Activated CD4-positive, alpha-beta T cell treated with anti-CD3 and anti-CD28 coated beads for 1 hour (primary cell): ENCODE measurements around the gene CLEC18B.
"Not testable (repeated sequence)": the region's sequence is repeated elsewhere in the genome, so short reads cannot be mapped to it uniquely, and the experiment has no call there.

Experiments
- DNase-seq: peaks from one replicate; pipeline ENCODE4 v3.0.0-alpha.2; 2020

CLEC18B gene

DNA sequence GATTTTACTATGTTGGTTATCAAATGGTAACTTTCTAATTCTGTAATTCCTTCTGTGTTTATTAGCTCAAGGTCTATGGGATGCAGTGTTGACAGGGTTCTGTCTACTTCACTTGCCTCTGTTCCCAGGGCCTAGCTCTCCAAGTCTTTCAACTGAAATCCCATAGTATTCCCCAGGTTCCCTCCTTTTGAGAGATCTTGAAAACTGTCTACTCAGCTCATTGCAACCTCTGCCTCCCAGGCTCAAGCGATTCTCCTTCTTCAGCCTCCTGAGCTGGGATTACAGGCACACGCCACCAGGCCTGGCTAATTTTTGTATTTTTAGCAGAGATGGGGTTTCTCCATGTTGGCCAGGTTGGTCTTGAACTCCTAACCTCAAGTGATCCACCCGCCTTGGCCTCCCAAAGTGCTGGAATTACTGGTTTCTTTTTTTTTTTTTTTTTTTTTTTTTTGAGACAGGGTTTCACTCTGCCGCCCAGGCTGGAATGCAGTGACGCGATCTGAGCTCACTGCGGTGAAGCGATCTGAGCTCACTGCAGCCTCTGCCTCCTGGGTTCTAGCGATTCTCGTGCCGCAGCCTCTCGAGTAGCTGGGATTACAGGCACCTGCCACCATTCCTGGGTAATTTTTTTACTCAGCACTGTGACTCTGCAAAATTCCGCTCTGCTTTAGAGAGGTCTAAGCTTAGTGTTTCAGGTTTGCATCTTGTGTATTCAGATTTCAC, 22.5 kb upstream of the CLEC18B start:
- not testable (repeated sequence) for DNase-seq

DNA sequence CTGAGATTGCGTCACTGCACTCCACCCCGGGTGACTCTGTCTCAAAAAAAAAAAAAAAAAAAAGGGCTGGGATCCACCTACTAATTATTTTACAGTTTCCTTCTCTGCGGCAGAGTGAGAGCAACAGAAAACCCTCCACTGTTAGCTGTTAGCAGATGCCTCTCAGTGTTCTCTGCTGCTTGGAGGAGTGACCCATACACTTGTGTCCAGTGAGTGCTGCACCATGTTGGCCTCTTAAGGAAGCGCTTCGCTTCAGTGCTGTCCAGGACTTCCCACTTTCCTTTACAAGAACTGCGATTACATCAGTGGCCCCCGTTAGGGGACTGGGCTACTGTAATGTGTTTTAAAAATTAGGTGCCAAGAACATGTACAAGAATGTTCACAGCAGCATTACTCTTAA, 18.4 kb upstream of the CLEC18B start:
- DNase-seq: no peak

DNA sequence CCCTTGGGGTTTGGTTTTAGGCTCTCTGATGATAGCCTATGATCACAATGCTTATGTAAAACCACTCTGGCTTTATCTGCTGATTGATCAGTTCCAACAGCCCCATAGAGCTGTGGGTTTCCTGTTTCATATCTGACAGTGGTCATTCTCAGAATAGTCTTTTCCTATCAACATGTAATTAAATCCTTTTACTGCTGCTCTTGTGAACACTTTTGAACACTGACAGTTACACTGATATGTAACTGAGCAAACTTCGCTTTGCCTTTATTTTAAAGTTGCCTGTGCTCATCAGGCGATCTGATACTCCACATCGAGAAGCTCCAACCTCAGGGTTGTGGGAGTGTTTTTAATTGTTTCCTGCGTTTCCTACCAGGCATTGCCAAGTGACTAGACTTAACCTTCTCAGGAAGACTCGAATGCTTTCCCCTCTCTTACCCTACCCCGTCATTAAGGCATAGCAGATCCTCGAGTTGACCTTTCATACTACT, 17.3 kb upstream of the CLEC18B start:
- no peak for DNase-seq

DNA sequence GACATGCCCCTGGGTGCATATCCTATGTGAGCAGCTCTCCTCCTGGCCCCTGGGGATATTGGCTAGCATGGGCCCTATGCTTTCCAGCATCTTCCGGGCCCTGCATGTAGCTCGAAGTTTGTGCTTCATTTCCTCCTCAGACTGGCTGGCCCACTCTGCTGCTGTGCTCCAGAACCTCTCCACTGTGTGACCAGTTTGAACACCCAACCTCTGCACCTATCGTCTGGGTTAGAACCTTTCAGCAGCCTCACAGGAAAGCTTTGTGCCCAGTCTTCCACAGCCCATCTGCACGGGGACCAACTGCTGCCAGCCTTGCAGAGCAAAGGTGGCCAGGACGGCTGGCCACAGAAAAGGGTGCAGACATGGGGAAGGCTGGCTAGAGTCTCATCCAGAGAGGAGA, 10.2 kb upstream of the CLEC18B start:
- DNase-seq: no peak

DNA sequence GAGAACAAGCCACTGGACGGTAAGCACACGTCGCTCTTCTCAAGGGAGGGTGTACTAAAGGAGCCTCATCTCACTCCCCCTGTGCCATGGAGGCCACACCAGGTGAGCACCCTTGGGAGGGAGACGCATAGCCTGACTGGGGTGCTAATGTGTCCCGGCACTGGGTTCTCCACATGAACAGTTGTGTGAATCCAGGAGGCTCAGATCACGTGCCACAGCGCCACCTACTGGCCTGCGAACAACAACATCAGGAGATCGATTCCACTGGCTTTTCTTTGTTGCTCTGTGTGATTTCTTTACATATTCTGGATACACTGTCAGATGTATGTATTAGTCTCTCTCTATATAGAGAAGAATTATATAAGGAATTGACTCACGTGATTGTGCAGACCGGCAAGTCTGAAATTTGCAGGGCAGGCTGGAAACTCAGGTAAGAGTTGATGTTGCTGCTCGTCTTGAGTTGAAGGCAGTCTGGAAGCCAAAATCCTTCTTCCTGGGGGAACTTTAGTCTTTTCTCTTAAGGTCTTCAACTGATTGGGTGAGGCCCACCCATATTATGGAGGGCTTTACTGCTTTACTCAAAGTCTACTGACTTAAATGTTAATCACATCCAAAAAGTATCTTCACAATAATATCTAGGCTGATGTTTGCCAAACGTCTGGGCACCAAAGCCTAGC, 8.9 kb upstream of the CLEC18B start:
- peak; percentile 36 for DNase-seq

DNA sequence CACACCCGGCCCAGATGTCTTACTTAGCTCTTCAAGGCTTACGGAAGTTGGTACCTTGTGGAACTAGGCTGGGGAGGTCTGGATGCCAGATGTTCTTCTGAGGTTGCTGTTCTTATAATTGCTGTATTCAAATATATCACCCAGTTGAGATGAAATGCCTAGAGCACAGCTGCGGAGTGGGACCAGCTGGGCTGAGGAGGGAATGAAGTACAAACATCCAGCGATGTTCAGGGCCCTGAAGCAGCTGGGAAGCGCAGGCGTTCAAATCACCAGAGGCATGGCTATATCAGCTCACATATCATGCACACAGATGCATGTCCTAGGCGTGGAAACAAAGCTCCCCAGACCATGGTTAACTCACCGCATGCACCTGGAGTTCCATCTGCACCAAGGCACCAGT, 7.2 kb upstream of the CLEC18B start:
- DNase-seq: not testable (repeated sequence)

DNA sequence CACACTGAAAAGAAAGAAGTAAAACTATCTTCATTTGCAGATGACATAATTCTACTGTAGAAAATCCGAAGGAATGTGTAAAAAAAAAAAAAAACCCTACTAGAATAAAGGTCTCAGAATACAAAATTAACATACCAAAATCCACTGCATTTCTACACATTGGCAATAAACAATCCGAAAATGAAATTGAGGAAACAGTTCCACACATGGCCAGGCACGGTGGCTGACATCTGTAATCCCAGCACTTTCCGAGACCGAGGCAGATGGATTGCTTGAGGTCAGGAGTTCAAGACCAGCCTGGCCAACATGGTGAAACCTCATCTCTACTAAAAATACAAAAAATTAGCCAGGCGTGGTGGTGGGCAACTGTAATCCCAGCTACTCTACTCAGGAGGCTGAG, 4.5 kb upstream of the CLEC18B start:
- not testable (repeated sequence) for DNase-seq

DNA sequence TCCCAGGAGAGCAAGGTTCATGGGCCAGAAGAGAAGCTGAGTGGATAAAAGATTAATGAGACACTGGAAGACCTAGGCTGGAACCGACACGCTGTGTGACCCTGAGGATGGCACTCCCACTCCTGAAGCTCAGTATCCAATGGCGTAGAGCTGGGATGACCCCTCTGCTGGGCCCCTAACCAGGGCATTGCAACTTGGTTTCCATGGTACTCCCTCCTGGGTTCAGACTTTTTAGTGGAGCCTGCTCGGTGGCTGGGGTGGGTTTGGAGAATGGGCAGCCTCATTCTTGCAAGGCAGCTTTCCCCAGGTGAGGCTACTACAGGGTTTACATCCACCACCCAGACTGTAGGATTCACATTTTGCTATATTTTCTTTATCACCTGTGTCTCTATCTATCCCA, 2.4 kb upstream of the CLEC18B start:
- DNase-seq: not testable (repeated sequence)

DNA sequence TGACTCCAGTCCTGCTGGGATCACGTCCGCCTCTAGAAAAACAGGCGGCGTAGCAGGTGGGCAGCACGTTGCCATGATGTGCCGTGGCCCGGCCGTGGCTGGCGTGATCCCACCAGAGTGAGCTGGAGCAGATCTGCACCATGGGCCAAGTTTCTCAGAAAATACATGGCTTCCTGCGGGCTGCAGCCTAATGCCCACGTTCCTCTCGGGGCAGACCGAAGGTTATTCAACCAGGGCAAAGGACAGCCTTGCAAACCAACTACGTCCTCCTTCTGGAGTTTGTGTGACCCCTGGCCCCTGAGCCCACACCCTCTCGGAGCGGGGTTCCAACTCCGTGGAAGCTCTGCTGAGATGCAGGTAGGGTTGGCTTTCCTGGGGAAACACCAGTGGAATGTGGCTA, 808 bp upstream of the CLEC18B start:
- not testable (repeated sequence) for DNase-seq

DNA sequence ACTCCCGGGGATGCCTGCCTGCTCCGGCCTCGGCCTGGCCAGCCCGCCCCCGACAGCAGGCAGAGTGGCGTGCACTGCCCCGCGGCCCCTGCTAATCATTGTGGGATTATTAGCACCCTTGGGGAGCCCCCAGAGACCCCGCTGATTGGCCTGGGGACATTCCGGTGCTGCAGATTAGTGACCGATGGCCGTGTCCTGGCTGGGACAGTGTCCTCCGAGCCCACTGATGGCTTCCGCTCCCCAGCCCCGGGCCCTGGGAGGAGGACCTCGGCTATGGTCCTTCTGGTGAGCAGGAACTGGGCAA, 156 bp upstream of the CLEC18B start:
- DNase-seq: not testable (repeated sequence)

DNA sequence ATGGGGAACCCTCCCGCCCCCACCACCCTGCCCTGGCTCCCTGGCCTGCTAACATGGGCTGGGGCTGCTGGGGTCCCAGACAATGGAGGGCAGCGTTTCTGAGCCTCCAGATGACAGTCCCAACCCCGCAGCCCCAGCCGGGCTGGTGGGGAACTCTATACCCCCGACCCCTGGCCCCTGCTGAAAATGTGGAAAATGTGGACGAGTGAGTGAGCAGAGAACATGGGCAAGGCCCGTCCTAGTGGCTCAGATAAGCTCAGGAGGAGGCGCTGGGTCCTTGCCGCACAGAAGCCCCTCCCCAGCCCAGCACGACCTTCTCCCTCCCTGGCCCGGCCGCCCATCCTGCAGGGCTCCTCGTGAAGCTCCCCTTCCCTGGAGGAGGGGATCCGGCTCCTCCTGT, 1.5 kb downstream of the CLEC18B start:
- DNase-seq: not testable (repeated sequence)

DNA sequence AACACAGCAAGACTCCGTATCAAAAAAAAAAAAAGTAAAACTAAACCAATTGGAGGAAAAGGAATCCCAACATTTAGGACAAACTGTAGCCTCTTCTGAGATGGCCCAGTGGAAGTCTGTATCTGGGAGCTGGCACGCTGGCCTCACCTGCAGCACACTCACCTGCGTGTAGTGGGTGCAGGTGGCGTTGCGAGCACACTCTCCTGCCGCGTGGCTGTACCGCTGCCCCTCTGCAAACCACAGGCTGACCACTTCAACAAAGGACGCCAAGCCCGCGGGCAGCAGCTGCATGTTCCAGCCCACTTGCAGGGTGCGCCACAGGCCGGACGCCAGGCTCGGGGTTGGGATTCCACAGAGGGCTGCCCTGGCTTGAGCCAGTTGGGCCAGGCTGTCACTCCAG, 3.4 kb downstream of the CLEC18B start:
- not testable (repeated sequence) for DNase-seq

DNA sequence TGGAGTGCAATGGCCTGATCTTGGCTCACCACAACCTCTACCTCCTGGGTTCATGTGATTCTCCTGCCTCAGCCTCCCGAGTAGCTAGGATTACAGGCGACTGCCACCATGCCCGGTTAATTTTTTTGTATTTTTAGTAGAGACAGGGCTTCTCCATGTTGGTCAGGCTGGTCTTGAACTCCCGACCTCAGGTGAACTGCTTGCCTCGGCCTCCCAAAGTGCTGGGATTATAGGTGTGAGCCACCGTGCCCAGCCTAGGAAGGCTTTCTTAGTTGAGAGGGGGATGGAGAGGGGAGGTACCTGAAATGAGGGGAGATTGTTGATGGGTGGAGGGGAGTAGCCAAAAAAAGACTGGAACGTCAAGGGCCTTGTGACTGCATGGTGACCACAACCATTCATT, 7.4 kb downstream of the CLEC18B start:
- DNase-seq: not testable (repeated sequence)

DNA sequence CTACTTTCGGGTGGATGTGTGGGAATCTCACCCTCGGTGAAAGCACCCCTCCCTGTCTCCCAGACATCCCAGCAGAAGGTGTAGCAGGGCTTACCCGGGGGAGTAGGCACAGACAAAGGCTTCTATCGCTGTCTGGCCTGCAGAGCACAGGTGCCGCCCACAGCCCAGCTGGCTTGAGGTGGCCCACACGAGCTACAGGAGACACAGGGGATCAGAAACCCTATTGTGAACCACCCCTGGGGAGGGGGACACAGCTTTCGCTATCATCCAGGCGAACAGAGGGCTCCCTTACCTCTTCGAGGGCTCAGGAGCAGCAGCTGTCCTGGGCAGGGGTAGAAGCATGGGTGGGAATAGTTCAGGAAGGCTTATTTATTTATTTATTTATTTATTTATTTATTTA, 7.8 kb downstream of the CLEC18B start:
- not testable (repeated sequence) for DNase-seq

DNA sequence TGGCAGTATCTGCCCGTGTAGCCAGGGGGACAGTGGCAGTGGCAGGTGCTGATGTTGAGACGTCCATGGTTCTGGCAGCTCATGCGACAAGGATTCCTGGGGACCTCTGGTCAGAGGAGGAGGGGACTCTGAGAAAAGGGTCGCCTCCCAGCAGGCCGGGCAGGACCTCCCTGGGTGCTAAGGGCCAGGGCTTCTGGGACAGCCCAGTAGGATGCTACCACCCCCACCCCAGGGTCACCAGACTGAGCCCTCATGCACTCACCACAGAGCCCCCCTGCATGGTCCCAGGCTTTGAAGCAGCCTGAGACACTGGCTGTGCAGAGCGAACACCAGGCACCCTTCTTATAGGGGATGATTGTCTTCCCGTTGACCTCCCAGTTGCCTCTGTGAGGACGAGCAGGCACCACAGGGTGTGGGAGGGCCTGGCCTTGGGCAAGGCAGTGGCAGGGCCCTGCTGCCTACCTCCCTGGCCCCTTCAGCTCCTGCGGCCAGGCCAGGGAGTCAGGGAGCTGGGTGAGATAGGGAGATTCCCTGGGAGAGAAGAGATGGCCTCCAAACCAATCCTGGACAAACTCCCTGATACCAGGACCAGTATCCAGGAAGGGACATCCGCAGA, 8.4 kb downstream of the CLEC18B start:
- DNase-seq: not testable (repeated sequence)

DNA sequence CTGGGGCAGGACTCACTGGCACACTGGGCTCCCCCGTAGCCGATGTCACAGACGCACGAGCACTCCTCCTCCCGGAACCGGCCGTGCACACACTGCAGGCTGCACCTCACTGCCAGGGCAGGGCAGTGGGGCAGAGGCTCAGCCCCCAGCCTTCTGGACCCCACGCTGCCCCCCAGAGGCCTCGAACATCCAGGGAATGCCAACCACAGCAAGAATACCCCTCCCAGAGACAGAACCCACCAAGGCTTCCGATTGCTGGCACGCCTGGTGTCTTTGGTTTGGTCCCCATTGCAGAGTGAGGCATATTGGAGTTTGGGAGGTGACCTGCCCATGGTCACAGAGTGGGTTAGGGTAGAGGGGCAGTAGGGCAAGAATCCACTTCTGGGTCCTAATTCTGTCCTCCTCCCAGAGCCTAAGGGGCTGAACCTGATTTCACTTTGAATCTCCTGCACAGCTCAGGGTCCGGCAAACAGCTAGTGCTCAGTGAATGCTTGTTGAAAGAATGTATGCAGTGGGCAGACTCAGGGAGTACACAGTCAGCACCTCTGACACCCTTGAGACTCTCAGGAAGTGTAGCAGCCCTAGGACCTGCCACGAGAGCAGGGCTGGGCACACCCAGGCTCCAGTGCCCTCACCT, 9.0 kb downstream of the CLEC18B start:
- DNase-seq: not testable (repeated sequence)

DNA sequence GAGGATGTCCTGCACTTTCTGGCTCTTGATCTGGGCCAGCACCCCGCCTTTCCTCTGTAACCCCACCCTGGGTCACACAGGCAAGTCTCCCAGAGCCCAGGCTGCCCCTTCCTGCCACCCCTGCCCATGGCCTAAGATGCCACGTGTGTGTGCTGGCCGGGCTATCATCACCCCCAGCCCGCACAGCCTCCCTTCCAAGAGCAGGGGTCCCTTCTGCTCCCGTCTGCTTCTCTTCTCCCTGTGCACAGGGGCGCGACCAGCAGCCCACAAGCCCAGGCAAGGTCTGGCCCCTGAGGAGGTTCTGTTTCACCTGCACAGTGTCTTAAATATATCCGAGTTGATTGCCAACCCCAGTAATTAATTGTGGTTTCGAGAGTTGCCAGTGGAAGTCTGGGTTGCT, 10.3 kb downstream of the CLEC18B start:
- DNase-seq: not testable (repeated sequence)

DNA sequence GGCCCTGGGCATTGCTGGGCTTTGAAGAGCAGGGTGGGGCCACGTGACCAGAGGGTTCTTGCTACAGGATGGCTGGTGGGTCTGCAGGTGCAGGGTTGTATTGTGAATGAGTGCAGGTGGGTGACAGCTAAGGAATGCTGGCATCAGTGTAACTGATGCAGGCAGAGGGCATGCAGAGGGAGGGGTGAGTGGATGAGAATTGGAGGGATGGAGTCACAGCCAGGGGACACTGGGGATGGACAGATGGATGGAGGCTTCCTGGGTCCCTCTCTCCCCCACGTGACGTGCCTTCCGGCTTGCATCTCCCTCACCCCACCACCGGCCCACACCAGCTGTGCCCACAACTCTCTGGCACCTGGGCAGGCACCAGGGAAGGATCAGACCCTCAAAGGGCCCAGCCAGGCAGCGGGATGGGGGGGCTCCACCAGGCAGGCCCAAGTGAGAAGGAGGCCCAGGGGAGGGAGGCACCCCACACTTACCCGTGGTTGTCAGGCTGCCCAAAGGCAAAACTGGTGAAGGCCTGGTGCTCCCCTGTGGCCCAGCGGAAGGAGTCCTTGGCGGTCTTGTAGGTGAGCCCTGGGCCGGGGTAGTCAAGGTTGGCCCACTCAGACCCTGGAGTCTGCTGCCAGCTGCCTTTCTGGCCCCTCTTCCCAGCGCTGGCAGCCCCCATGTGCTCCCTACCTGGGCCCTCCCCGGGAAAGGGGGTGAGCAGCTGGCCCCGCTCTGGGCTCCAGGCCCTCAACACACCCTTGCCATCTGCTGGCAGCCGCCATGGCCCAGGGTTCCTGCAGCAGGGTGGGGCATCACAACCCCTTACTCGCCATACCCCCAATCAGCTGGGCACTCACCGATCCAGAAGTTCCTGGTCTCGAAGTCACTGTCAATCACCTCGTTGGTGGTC, 11.0 kb downstream of the CLEC18B start:
- DNase-seq: not testable (repeated sequence)

DNA sequence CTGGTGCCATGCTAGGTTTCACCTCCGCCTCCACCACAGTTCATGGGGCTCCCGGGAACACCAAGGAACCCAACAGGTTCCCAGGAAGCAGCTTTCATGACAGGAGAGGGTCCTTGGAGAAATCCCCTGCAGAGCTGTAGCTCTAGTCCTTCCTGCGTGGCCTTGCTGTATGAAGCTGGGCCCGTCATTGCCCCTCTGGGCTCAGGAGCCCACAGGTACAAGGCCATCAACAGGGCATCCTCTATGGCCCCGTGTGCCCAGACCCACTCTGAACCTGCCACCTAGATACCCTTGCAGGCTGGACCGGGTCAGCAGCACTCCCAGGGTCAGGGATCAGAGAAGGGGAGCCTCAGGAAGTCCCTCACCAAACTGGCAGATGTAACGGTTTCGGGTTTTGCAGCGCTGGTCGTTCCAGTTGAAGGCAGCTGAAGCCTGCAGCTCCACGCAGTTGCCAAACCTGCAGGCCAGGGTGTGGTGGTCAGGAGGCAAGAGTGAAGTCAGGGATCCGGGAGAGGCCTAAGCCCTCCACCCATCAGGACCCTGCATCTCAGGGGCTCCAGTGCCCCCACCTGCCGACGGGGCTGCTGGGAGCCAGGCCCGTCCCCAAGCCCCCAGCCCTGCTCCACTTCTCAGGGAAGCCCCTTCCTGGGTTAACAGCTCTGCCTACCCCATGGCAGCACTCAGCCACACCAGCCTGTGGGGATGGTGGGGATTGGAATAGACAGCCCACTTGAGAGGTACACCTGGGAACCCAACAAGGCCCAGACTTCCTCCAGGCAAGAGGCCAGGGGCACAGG, 11.9 kb downstream of the CLEC18B start:
- not testable (repeated sequence) for DNase-seq

DNA sequence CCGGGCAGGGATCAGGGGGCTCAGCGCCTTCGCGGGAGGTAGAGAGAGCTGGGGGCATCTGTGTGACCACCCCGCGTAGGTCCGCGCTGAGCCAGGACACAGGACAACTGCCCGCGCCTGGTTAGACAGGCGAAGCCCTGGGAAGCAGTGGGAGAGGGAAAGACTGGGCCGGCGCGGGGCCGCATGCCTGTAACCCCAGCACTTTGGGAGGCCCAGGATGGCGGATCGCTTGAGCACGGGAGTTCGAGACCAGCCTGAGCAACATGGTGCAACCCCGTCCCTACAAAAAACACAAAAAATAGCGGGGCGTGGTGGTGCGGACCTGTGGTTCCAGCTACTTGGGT, 13.9 kb downstream of the CLEC18B start:
- DNase-seq: not testable (repeated sequence)

DNA sequence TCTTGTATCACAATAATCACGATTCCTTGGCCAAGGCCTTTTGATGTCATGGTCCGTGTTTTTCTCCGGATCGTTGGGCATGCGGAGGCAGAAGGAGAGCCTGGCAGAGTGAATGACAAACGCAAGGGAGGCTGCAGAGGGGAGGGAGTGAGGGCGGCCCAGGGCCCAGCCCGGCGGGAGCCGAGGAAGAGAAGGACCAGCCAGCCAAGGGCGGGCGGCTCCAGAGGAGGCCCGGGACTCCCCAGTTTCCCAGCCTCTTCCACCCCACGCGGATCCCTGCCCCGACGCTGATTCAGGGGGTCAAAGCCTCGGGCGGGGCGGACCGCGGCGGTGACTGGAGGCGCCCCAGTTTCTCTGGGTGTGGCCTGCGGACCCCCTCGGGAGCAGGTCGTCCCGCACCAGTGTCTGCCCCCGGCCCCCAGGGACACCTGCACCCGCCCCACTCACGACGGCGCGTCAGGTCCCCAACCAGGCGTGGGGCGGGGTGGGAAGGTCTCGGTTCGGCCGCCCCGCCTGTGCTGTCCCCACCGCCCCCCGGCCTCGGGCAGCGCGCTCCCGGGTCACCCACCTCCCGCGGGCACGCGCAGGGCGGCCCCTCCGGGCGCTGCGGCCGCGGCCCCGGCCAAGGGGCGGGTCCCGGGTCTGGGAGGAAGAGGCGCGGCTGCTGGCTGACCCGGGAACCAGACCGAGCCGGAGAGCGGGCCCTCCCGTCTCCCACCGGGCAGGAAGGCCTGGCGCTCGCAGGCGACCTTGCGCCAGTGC, 14.5 kb downstream of the CLEC18B start:
- DNase-seq: not testable (repeated sequence)
